Measurements from ENCODE around the gene TBL2. TPM values are rescaled to one million over a fixed set of nuclear protein-coding genes. Genes with fewer than 3 reads are reported as not detected.
A peak's percentile ranks its signal among the peaks of the same experiment; 100 is the strongest.

TBL2 gene
- total and polyA plus RNA-seq, 2 donors (not counting 1 experiment from before 2014, with no cell fraction given), result 15.1 to 34.6 TPM

- H3K4me1 Mint-ChIP-seq, result peaks cover 53% of the 10 kb centered on the region
- peaks cover 50% of the 10 kb centered on the region for H4K20me1 ChIP-seq (ENCODE audit: control insufficient read depth, insufficient read depth, low read length, poor library complexity, severe bottlenecking)
- CTCF ChIA-PET, result interaction anchor here (1.0 to 1.2 kb wide), 2 partner anchors 12 to 605 kb away, joined by 4 to 5 read pairs; no protein-coding TSS in a partner anchor
These were observed 58.3 kb downstream of the TBL2 start for GRCh38 chr7:73519867-73520672.

More at GRCh38 chr7:73519867-73520672, 58.3 kb downstream of the TBL2 start:
- Histone ChIP-seq H3K27me3 (replicated peaks in 1 of 4; ENCODE audit: control extremely low read depth in 1 of 4, control insufficient read depth in 3 of 4, insufficient read depth in 4 of 4, low read length in 3 of 4) (no peaks in the 10 kb centered on the region), H3K4me2 (replicated peaks; ENCODE audit: low read depth, low read length, poor library complexity, severe bottlenecking) (peak overlapping the region; percentile 89), H3K27ac (ENCODE audit: low read length in 2 of 2) (peak overlapping the region; percentile 33 to 87), H2AFZ (ENCODE audit: insufficient read depth, low read depth, low read length, poor library complexity, severe bottlenecking) (no peak overlapping the region), H3K4me3 (ENCODE audit: control extremely low read depth in 1 of 5, extremely low read depth in 1 of 5, insufficient read depth in 1 of 5, low read depth in 2 of 5, low read length in 4 of 5) (peak overlapping the region in 4 of 5 experiments; percentile 20 to 71 (median 64)), H3K36me3 (replicated peaks in 1 of 2; ENCODE audit: control extremely low read depth in 1 of 2, control insufficient read depth in 1 of 2, extremely low read depth in 1 of 2, insufficient read depth in 2 of 2, low read length in 1 of 2) (peaks cover 4 to 28% of the 10 kb centered on the region in 2 experiments), H3K9me3 (ENCODE audit: control extremely low read depth in 1 of 3, control insufficient read depth in 2 of 3, insufficient read depth in 1 of 3, low read length in 2 of 3) (no peaks in the 10 kb centered on the region), H3K4me1 (ENCODE audit: control insufficient read depth in 2 of 2, insufficient read depth in 2 of 2, low read length in 2 of 2) (peaks cover 39 to 41% of the 10 kb centered on the region in 2 donors), H3K9ac (ENCODE audit: low read length) (peak overlapping the region; percentile 85), H3K79me2 (ENCODE audit: control insufficient read depth, insufficient read depth, low read length) (peaks cover 71% of the 10 kb centered on the region)
- TF ChIP-seq CTCF (IDR thresholded peaks at IDR 0.05) (no peak), EZH2 (IDR thresholded peaks at IDR 0.05; ENCODE audit: borderline replicate concordance, insufficient read depth, low read depth, low read length, poor library complexity, severe bottlenecking) (no peak)
- POLR2A ChIA-PET, result interaction anchor here (0.5 to 1.7 kb wide), 3 partner anchors 9 to 65 kb away, joined by 3 to 11 read pairs (median 4); partner anchors contain the start of gene BCL7B
- Mint-ChIP-seq H3K27me3 (no peaks in the 10 kb centered on the region), H3K27ac (peak overlapping the region; percentile 90), H3K4me3 (peak overlapping the region; percentile 91), H3K9me3 (ENCODE audit: insufficient read depth) (no peaks in the 10 kb centered on the region)
- intact Hi-C loops (cut with micrococcal nuclease), result loop anchor here (5.0 kb wide), 1 partner anchor 562 kb away; the partner anchor contains the start of gene LIMK1
- ATAC-seq (ENCODE audit: low read depth) (no peak), DNase-seq (peak; percentile 30)
- WGBS (ENCODE audit: insufficient coverage), result 75% methylated on average over 15 of the region's 18 CpGs
